MM.1S (cell line): Measurements from ENCODE around the gene CUZD1.

Experiments
- DNase-seq: peaks from one replicate; pipeline ENCODE4 v3.0.0-alpha.2; 2015
- H2AFZ ChIP-seq: fragments of 300-600 bp; sonication (generic); 2 replicates; pipeline ENCODE4 v1.6.0; 2016; ENCODE audit warnings: antibody characterized with exemption, low read length
- H3F3A ChIP-seq: fragments of 300-600 bp; sonication (generic); 2 replicates; pipeline ENCODE4 v1.6.1; 2016; ENCODE audit warnings: mild to moderate bottlenecking, antibody characterized with exemption, low read length, moderate library complexity, mixed read lengths; ENCODE audit not compliant: insufficient read depth
- H3K27ac ChIP-seq: fragments of 300-600 bp; sonication (generic); 2 replicates; pipeline ENCODE4 v1.5.1; 2016; ENCODE audit warnings: mild to moderate bottlenecking, low read length
- H3K27me3 ChIP-seq: fragments of 300-600 bp; sonication (generic); replicated peaks from 2 replicates; pipeline ENCODE4 v1.6.0; 2016; ENCODE audit warnings: low read length; ENCODE audit not compliant: insufficient read depth
- H3K36me3 ChIP-seq: fragments of 300-600 bp; sonication (generic); replicated peaks from 2 replicates; pipeline ENCODE4 v1.6.1; 2016; ENCODE audit warnings: mild to moderate bottlenecking, low read length, mixed read lengths; ENCODE audit not compliant: insufficient read depth
- H3K4me1 ChIP-seq: fragments of 300-600 bp; sonication (generic); 2 replicates; pipeline ENCODE4 v1.6.1; 2016; ENCODE audit warnings: low read length, mixed read lengths
- H3K4me2 ChIP-seq: fragments of 300-600 bp; sonication (generic); 2 replicates; pipeline ENCODE4 v1.6.0; 2016; ENCODE audit warnings: low read depth, low read length
- H3K4me3 ChIP-seq: fragments of 300-600 bp; sonication (generic); 2 replicates; pipeline ENCODE4 v1.5.1; 2016; ENCODE audit warnings: low read length, mixed read lengths
- H3K79me2 ChIP-seq: fragments of 300-600 bp; sonication (generic); 2 replicates; pipeline ENCODE4 v1.6.1; 2016; ENCODE audit warnings: mixed run types, low read length, mixed read lengths
- H3K9ac ChIP-seq: fragments of 300-600 bp; sonication (generic); 2 replicates; pipeline ENCODE4 v1.6.1; 2016; ENCODE audit warnings: low read length, mixed read lengths
- H3K9me2 ChIP-seq: fragments of 300-600 bp; sonication (generic); replicated peaks from 2 replicates; pipeline ENCODE4 v1.6.1; 2016; ENCODE audit warnings: mild to moderate bottlenecking, low read length, mixed read lengths; ENCODE audit not compliant: insufficient read depth
- H3K9me3 ChIP-seq: fragments of 300-600 bp; sonication (generic); replicated peaks from 2 replicates; pipeline ENCODE4 v1.6.1; 2016; ENCODE audit warnings: mild to moderate bottlenecking, low read length, mixed read lengths; ENCODE audit not compliant: insufficient read depth
- H4K20me1 ChIP-seq: fragments of 300-600 bp; sonication (generic); 2 replicates; pipeline ENCODE4 v1.6.1; 2016; ENCODE audit warnings: mild to moderate bottlenecking, low read length, moderate library complexity, mixed read lengths; ENCODE audit not compliant: insufficient read depth
- EZH2 ChIP-seq: fragments of 300-600 bp; sonication (generic); optimal IDR thresholded peaks from 2 replicates; pipeline ENCODE3; 2017; ENCODE audit warnings: low read depth, mild to moderate bottlenecking, antibody characterized with exemption, low read length, mixed read lengths
- EZH2phosphoT487 ChIP-seq: fragments of 300-600 bp; sonication (generic); IDR thresholded peaks from 2 replicates; pipeline ENCODE4 v1.6.1; 2018; ENCODE audit warnings: antibody characterized with exemption, low read length
- TF ChIP-seq, protein P1 (sequence below): fragments of 300-600 bp; sonication (generic); IDR thresholded peaks from 2 replicates; pipeline ENCODE4 v1.5.1; 2016; ENCODE audit warnings: antibody characterized with exemption, low read length, mixed read lengths

Gene CUZD1

GRCh38 chr10:122830965-122831353, 14.7 kb downstream of the CUZD1 start:
- H3K36me3 ChIP-seq, result no peaks in the 10 kb centered on the region; the same call in 1 of the 2 replicates

GRCh38 chr10:122830273-122830964, 15.2 kb downstream of the CUZD1 start:
- H2AFZ ChIP-seq, result no peak overlapping the region
- no peaks in the 10 kb centered on the region for H3K9me2 ChIP-seq
- H3K27ac ChIP-seq, result no peak overlapping the region
- no peaks in the 10 kb centered on the region for H3K27me3 ChIP-seq
- no peak overlapping the region for H3K4me2 ChIP-seq
- no peaks in the 10 kb centered on the region; the same call in 1 of the 2 replicates for H3K36me3 ChIP-seq
- TF ChIP-seq, protein P1, sequence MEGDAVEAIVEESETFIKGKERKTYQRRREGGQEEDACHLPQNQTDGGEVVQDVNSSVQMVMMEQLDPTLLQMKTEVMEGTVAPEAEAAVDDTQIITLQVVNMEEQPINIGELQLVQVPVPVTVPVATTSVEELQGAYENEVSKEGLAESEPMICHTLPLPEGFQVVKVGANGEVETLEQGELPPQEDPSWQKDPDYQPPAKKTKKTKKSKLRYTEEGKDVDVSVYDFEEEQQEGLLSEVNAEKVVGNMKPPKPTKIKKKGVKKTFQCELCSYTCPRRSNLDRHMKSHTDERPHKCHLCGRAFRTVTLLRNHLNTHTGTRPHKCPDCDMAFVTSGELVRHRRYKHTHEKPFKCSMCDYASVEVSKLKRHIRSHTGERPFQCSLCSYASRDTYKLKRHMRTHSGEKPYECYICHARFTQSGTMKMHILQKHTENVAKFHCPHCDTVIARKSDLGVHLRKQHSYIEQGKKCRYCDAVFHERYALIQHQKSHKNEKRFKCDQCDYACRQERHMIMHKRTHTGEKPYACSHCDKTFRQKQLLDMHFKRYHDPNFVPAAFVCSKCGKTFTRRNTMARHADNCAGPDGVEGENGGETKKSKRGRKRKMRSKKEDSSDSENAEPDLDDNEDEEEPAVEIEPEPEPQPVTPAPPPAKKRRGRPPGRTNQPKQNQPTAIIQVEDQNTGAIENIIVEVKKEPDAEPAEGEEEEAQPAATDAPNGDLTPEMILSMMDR, result no peak
- TF ChIP-seq EZH2 (no peak), EZH2phosphoT487 (no peak)
- H3K79me2 ChIP-seq, result no peaks in the 10 kb centered on the region
- H3K9ac ChIP-seq, result no peak overlapping the region
- H3F3A ChIP-seq, result no peaks in the 10 kb centered on the region
- H3K4me1 ChIP-seq, result no peaks in the 10 kb centered on the region
- no peaks in the 10 kb centered on the region for H4K20me1 ChIP-seq
- DNase-seq, result no peak
- H3K4me3 ChIP-seq, result no peak overlapping the region
- no peaks in the 10 kb centered on the region for H3K9me3 ChIP-seq

More at GRCh38 chr10:122830965-122831353, 14.7 kb downstream of the CUZD1 start:
- H3K9ac ChIP-seq, result no peak overlapping the region
- H3K9me2 ChIP-seq, result no peaks in the 10 kb centered on the region
- no peak overlapping the region for H3K27ac ChIP-seq
- no peaks in the 10 kb centered on the region for H3K79me2 ChIP-seq
- no peaks in the 10 kb centered on the region for H3K27me3 ChIP-seq
- H3K4me2 ChIP-seq, result no peak overlapping the region
- H4K20me1 ChIP-seq, result no peaks in the 10 kb centered on the region
- no peak for DNase-seq
- TF ChIP-seq EZH2phosphoT487, result no peak
- TF ChIP-seq, protein P1, result no peak
- TF ChIP-seq EZH2, result no peak
- no peaks in the 10 kb centered on the region for H3K9me3 ChIP-seq
- H3F3A ChIP-seq, result no peaks in the 10 kb centered on the region
- H2AFZ ChIP-seq, result no peak overlapping the region
- no peak overlapping the region for H3K4me3 ChIP-seq
- no peaks in the 10 kb centered on the region for H3K4me1 ChIP-seq

DNA sequence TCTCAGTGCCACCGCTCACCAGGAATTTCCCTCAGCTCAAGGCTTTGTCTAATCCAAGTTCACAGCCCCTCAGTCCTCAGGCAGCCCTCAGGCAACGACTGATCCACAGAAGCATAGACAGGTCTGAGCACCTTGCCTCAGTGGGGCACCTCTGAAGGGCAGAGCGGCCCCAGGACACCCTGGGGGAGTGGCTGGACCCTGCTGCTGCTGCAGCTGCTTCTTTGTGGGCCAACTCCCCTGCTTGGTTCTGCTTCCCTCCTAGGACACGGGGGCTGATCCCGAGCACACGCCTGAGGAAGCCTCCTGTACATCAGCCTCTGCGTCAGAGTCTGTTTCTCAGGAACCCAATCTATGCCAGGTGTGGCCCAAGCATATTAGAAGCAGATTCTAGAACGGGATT, 16.2 kb downstream of the CUZD1 start:
- no peak overlapping the region for H3K27ac ChIP-seq
- TF ChIP-seq EZH2phosphoT487 (no peak), EZH2 (no peak)
- TF ChIP-seq, protein P1, result no peak
- H4K20me1 ChIP-seq, result no peaks in the 10 kb centered on the region
- H3K4me3 ChIP-seq, result no peak overlapping the region
- H3K79me2 ChIP-seq, result no peaks in the 10 kb centered on the region
- no peaks in the 10 kb centered on the region for H3K9me3 ChIP-seq
- H3K4me2 ChIP-seq, result no peak overlapping the region
- H2AFZ ChIP-seq, result no peak overlapping the region
- no peaks in the 10 kb centered on the region for H3F3A ChIP-seq
- H3K36me3 ChIP-seq, result no peaks in the 10 kb centered on the region; the same call in 1 of the 2 replicates
- no peak for DNase-seq
- H3K9ac ChIP-seq, result no peak overlapping the region
- no peaks in the 10 kb centered on the region for H3K9me2 ChIP-seq
- H3K27me3 ChIP-seq, result no peaks in the 10 kb centered on the region
- no peaks in the 10 kb centered on the region for H3K4me1 ChIP-seq
